H1 (cell line): ENCODE measurements around the gene ECI2. TPM values are rescaled to one million over a fixed set of nuclear protein-coding genes. Genes with fewer than 3 reads are reported as not detected.

Source experiments
- BRCA1 ChIP-seq: IDR thresholded peaks from 2 replicates; pipeline ENCODE4 v1.6.1; 2012; ENCODE audit warnings: low read depth, low read length, improper control_type of control experiment
- CTCF ChIP-seq, 3 experiments: IDR thresholded peaks; 1 replicate in 2 of 3; 2 replicates in 1 of 3; pipeline versions ENCODE4 v1.5.1 to v1.6.1; 2011; ENCODE audit warnings: low read length in 3 of 3, mild to moderate bottlenecking in 3 of 3, inconsistent platforms in 2 of 3, low read depth in 1 of 3, moderate library complexity in 1 of 3; ENCODE audit not compliant: insufficient read depth in 1 of 3; ENCODE audit errors: control extremely low read depth in 1 of 3
- FOSL1 ChIP-seq: IDR thresholded peaks from 2 replicates; pipeline ENCODE4 v1.6.1; 2011; ENCODE audit warnings: mild to moderate bottlenecking, low read depth, low read length, moderate library complexity; ENCODE audit not compliant: insufficient read depth
- GABPA ChIP-seq: IDR thresholded peaks from 2 replicates; pipeline ENCODE4 v1.6.1; 2011; ENCODE audit warnings: mild to moderate bottlenecking, low read length, moderate library complexity, borderline replicate concordance; ENCODE audit not compliant: insufficient read depth
- JUND ChIP-seq: IDR thresholded peaks from 2 replicates; pipeline ENCODE4 v1.6.1; 2011; ENCODE audit warnings: mild to moderate bottlenecking, improper control_type of control experiment, low read length
- RXRA ChIP-seq: IDR thresholded peaks from 2 replicates; pipeline ENCODE4 v1.6.1; 2011; ENCODE audit warnings: low read depth, mild to moderate bottlenecking, low read length, moderate library complexity; ENCODE audit not compliant: insufficient read depth
- SP4 ChIP-seq: IDR thresholded peaks from 2 replicates; pipeline ENCODE4 v1.6.1; 2012; ENCODE audit warnings: low read length, inconsistent platforms
- SRF ChIP-seq: IDR thresholded peaks from 2 replicates; pipeline ENCODE4 v1.6.1; 2011; ENCODE audit warnings: mild to moderate bottlenecking, low read depth, low read length, moderate library complexity
- polyA plus RNA-seq, 7 experiments: library from polyadenylated mRNA; depleted of rRNA in 3 of 7; stranded (reverse) in 5 of 7; unstranded in 2 of 7; fragments of >200 nt in 5 of 7; fragments of 200-250 nt in 2 of 7; gene quantifications; 1 replicate in 5 of 7; 2 replicates in 1 of 7; 4 replicates in 1 of 7; pipeline versions ENCODE4 v1.2.1 to v1.2.3, GENCODE V29; 2011 to 2013; ENCODE audit warnings: missing spikeins in 2 of 7, mixed read lengths in 2 of 7
- total RNA-seq: library from RNA; stranded (reverse); fragmentation: NEBNext Ultra II Directional; extraction: Animal tissue kit (Norgen Biotek cat#: 25700); gene quantifications from 2 replicates; pipeline ENCODE4 v1.2.1, GENCODE V29; 2021
- TF ChIP-seq, protein P1 (sequence below): IDR thresholded peaks from 2 replicates; pipeline ENCODE4 v1.6.1; 2012; ENCODE audit warnings: inconsistent platforms

Gene ECI2
- total and polyA plus RNA-seq, 2 of the 8 experiments (the other 6 are each of a cell fraction or from before 2014, with no cell fraction given), result 40.4 to 70.8 TPM

GRCh38 chr6:4107873-4108272, 27.5 kb downstream of the ECI2 start (continued):
- TF ChIP-seq, protein P1, sequence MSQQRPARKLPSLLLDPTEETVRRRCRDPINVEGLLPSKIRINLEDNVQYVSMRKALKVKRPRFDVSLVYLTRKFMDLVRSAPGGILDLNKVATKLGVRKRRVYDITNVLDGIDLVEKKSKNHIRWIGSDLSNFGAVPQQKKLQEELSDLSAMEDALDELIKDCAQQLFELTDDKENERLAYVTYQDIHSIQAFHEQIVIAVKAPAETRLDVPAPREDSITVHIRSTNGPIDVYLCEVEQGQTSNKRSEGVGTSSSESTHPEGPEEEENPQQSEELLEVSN, result no peak
- TF ChIP-seq BRCA1 (no peak), CTCF (IDR thresholded peaks at IDR 0.05; ENCODE audit: control extremely low read depth in 1 of 3, insufficient read depth in 1 of 3, low read depth in 1 of 3, low read length in 3 of 3) (no peak), FOSL1 (no peak), RXRA (no peak), GABPA (no peak), SP4 (no peak), SRF (no peak), JUND (no peak)
- TF ChIP-seq, all 59 proteins: peak for 0
